Upper lobe of right lung (tissue), 1 donor: Measurements from ENCODE around the gene NKX1-1. TPM values are rescaled to one million over a fixed set of nuclear protein-coding genes. Genes with fewer than 3 reads are reported as not detected.

ENCODE experiments used
- ATAC-seq: fragments of 200-7000 bp; cut with Tn5 transposase; one replicate; pipeline ENCODE4 v1.9.1; 2020; ENCODE audit warnings: mild to moderate bottlenecking, moderate library complexity
- DNase-seq: peaks from one replicate; pipeline ENCODE4 v3.0.0-alpha.2; 2020
- H3K27ac ChIP-seq: fragments of 200-600 bp; one replicate; pipeline ENCODE4 v1.8.0; 2022
- H3K27me3 ChIP-seq: fragments of 200-600 bp; one replicate; pipeline ENCODE4 v1.8.0; 2022; ENCODE audit warnings: mild to moderate bottlenecking
- H3K36me3 ChIP-seq: fragments of 200-600 bp; one replicate; pipeline ENCODE4 v1.8.0; 2022
- H3K4me1 ChIP-seq: fragments of 200-600 bp; one replicate; pipeline ENCODE4 v1.8.0; 2022
- H3K4me3 ChIP-seq: fragments of 200-600 bp; one replicate; pipeline ENCODE4 v1.8.0; 2022; ENCODE audit warnings: mild to moderate bottlenecking
- H3K9me3 ChIP-seq: fragments of 200-600 bp; one replicate; pipeline ENCODE4 v1.8.0; 2022
- intact Hi-C: fragments of 100-400 bp; cut with DNase I; formaldehyde crosslinking; loops from one replicate; pipeline ENCODE4 v1.11.0; 2022
- total RNA-seq: library from RNA; stranded (reverse); fragmentation: NEBNext Ultra II Directional; extraction: Animal tissue kit (Norgen Biotek cat#: 25700); gene quantifications from one replicate; pipeline ENCODE4 v1.2.1, GENCODE V29; 2021
- TF ChIP-seq, protein P1 (sequence below): fragments of 200-600 bp; IDR thresholded peaks from one replicate; pipeline ENCODE4 v1.8.0; 2022; ENCODE audit warnings: antibody characterized with exemption
- donor health status: DM: no; HTN: yes; CAD: no; lungs with severe emphysema.

The NKX1-1 gene
- total RNA-seq, 1 donor from 2014 or later, result not detected

DNA sequence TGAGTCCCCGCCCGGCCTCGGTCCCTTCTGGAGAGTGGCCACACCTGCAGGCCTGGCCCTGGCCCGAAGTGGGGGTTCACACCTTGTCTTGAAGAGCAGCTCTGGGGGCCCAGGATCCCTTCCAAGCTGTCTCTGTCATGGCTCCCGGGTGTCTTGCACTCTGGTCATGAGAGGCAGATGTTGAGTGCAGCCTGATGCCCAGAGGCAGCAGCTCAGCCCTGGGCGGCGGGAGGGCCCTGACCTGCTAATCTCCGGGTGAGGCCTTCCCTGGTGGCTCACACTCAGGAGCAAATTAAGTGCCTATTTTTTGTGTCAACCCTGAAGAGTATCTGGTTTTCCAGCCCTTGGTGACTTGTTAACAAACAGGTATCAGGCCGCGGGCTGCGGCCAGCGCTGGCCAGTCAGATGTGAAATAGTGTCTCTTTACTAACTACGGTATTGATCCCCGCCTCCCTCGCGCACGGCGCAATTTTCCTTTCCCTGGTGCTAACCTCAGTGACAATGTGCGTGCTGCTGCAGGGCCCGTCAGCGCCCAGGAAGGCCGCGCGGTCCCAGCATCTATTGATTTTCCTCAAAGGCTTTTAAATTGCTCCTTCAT, 24.2 kb downstream of the NKX1-1 start:
- H3K36me3 ChIP-seq, result peaks cover 36% of the 10 kb centered on the region

GRCh38 chr4:1381181-1381621, 25.0 kb downstream of the NKX1-1 start:
- H3K27ac ChIP-seq, result no peak overlapping the region
- intact Hi-C loops, result no loop called here
- TF ChIP-seq, protein P1, sequence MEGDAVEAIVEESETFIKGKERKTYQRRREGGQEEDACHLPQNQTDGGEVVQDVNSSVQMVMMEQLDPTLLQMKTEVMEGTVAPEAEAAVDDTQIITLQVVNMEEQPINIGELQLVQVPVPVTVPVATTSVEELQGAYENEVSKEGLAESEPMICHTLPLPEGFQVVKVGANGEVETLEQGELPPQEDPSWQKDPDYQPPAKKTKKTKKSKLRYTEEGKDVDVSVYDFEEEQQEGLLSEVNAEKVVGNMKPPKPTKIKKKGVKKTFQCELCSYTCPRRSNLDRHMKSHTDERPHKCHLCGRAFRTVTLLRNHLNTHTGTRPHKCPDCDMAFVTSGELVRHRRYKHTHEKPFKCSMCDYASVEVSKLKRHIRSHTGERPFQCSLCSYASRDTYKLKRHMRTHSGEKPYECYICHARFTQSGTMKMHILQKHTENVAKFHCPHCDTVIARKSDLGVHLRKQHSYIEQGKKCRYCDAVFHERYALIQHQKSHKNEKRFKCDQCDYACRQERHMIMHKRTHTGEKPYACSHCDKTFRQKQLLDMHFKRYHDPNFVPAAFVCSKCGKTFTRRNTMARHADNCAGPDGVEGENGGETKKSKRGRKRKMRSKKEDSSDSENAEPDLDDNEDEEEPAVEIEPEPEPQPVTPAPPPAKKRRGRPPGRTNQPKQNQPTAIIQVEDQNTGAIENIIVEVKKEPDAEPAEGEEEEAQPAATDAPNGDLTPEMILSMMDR, result no peak
- no peak for ATAC-seq
- no peaks in the 10 kb centered on the region for H3K4me1 ChIP-seq
- DNase-seq, result no peak
- no peak overlapping the region for H3K4me3 ChIP-seq
- no peaks in the 10 kb centered on the region for H3K9me3 ChIP-seq
- H3K36me3 ChIP-seq, result peaks cover 35% of the 10 kb centered on the region
- no peaks in the 10 kb centered on the region for H3K27me3 ChIP-seq

More for the DNA sequence above, 24.2 kb downstream of the NKX1-1 start:
- H3K27ac ChIP-seq, result no peak overlapping the region
- no peaks in the 10 kb centered on the region for H3K4me1 ChIP-seq
- H3K4me3 ChIP-seq, result no peak overlapping the region
- ATAC-seq (no peak), DNase-seq (peak; percentile 52)
- intact Hi-C loops, result no loop called here
- TF ChIP-seq, protein P1, result no peak
- no peaks in the 10 kb centered on the region for H3K27me3 ChIP-seq
- H3K9me3 ChIP-seq, result no peaks in the 10 kb centered on the region

GRCh38 chr4:1380368-1381151, 25.7 kb downstream of the NKX1-1 start:
- Histone ChIP-seq H3K27ac (no peak overlapping the region), H3K4me1 (no peaks in the 10 kb centered on the region), H3K27me3 (no peaks in the 10 kb centered on the region), H3K36me3 (peaks cover 32% of the 10 kb centered on the region), H3K4me3 (no peak overlapping the region), H3K9me3 (no peaks in the 10 kb centered on the region)
- ATAC-seq, result no peak
- TF ChIP-seq, protein P1, result no peak
- intact Hi-C loops, result no loop called here
- DNase-seq, result peak; percentile 55

DNA sequence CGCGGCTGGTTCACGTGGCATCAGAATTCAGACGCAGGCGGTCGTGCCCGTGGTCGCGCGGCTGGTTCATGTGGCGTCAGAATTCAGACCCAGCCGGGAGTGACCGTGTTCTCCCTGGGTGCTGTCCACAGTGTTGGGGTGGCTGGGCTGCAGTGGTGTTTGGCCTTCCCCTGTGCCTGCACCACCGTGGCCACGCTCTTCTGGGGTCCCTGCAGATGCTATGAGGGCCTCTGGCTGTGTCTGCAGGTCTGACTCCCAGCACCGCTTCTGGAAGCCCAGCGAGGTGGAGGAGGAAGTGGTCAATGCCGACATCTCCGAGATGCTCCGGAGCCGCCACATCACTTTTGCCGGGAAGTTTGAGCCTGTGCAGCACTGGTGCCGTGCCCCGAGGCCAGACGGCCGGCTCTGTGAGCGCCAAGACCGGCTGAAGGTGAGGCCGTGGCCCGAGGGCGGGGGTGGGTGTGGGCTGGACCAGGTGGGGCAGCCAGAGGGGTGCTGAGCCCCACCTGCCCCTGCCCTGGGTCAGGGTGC, 26.4 kb downstream of the NKX1-1 start:
- no peak for ATAC-seq

DNA sequence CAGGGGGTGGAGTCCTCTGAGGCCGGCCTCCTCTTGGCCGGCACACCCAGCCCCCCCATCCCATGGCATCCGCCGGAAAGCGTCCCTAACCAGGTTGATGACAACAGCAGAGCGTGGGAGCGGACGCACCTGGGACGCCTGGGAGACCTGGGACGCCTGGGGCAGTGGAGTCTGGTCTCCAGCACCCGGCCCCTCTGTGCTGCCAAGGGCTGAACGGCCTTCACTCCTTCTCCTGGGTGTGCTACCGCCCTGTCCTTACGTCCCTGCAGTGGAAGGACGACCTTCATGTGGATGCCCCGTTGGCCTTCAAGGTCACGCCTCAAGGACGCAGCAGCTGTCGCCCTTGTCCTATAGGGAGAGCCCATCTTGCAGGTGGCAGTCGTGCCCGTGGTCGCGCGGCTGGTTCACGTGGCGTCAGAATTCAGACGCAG, 26.9 kb downstream of the NKX1-1 start:
- intact Hi-C loops, result no loop called here
- peaks cover 26% of the 10 kb centered on the region for H3K36me3 ChIP-seq
- H3K9me3 ChIP-seq, result no peaks in the 10 kb centered on the region
- no peak overlapping the region for H3K27ac ChIP-seq
- ATAC-seq, result no peak
- H3K27me3 ChIP-seq, result no peaks in the 10 kb centered on the region
- TF ChIP-seq, protein P1, result no peak
- no peak overlapping the region for H3K4me3 ChIP-seq
- H3K4me1 ChIP-seq, result no peaks in the 10 kb centered on the region
- peak; percentile 63 for DNase-seq

More for the DNA sequence above, 26.4 kb downstream of the NKX1-1 start:
- TF ChIP-seq, protein P1, result no peak
- peak; percentile 58 for DNase-seq
- Histone ChIP-seq H3K4me1 (no peaks in the 10 kb centered on the region), H3K9me3 (no peaks in the 10 kb centered on the region), H3K4me3 (no peak overlapping the region), H3K36me3 (peaks cover 31% of the 10 kb centered on the region), H3K27ac (no peak overlapping the region), H3K27me3 (no peaks in the 10 kb centered on the region)
- intact Hi-C loops, result no loop called here
